Body of pancreas (tissue), 4 donors: ENCODE measurements around the gene CDH4. TPM values are rescaled to one million over a fixed set of nuclear protein-coding genes. Genes with fewer than 3 reads are reported as not detected.

Source experiments
- ATAC-seq: fragments of 150-250 bp; one replicate; pipeline ENCODE4 v1.9.1; 2016
- DNase-seq, 4 donors: peaks; one replicate each; pipeline ENCODE4 v3.0.0-alpha.2; 2019
- H3K27ac ChIP-seq, 4 donors: fragments of 200-600 bp; sonication (generic); 1 replicate in 3 of 4; 2 replicates in 1 of 4; pipeline versions ENCODE4 v1.5.1 to v1.6.1; 2016 to 2019; ENCODE audit warnings: mild to moderate bottlenecking in 1 of 4, mixed read lengths in 1 of 4, moderate library complexity in 1 of 4
- H3K27me3 ChIP-seq, 2 donors: fragments of 200-600 bp; sonication (generic); one replicate each; pipeline ENCODE4 v1.6.0; 2016; ENCODE audit warnings: mild to moderate bottlenecking in 1 of 2
- H3K36me3 ChIP-seq, 2 donors: fragments of 200-600 bp; sonication (generic); replicated peaks in 1 of 2; 2 replicates each; pipeline ENCODE4 v1.5.1; 2016; ENCODE audit warnings: low read depth in 2 of 2; ENCODE audit not compliant: insufficient read depth in 1 of 2
- H3K4me1 ChIP-seq: fragments of 200-600 bp; sonication (generic); one replicate; pipeline ENCODE4 v1.6.0; 2016
- H3K4me3 ChIP-seq, 2 donors: fragments of 200-600 bp; sonication (generic); 1 replicate in 1 of 2; 2 replicates in 1 of 2; pipeline ENCODE4 v1.5.1; 2016 to 2019
- H3K9me3 ChIP-seq, 3 donors: fragments of 200-600 bp; sonication (generic); 1 replicate in 2 of 3; 2 replicates in 1 of 3; pipeline ENCODE4 v1.5.1; 2016
- CTCF ChIP-seq, 7 experiments: fragments of 450-650 bp in 4 of 7; fragments of 200-600 bp in 3 of 7; sonication (generic) in 3 of 7; IDR thresholded peaks; one replicate each; pipeline ENCODE4 v1.5.1; 2016 to 2019; ENCODE audit warnings: antibody characterized with exemption in 7 of 7
- POLR2A ChIP-seq, 3 donors: fragments of 450-650 bp; IDR thresholded peaks; one replicate each; pipeline ENCODE4 v1.6.1; 2016; ENCODE audit warnings: antibody characterized with exemption in 3 of 3, mild to moderate bottlenecking in 2 of 3
- WGBS, 2 donors: methylation state at CpG; one replicate each; pipeline ENCODE4 v1.1.5; 2017; 5-methylcytosine and 5-hydroxymethylcytosine counted together
- intact Hi-C: fragments of 100-400 bp; cut with DNase I; formaldehyde crosslinking; loops from one replicate; pipeline ENCODE4 v1.15.1; 2023
- total RNA-seq, 2 donors: library from RNA; depleted of rRNA; stranded (reverse); fragments of >200 nt; gene quantifications; one replicate each; pipeline ENCODE4 v1.1.0, GENCODE V29; 2016

The CDH4 gene
- total RNA-seq, 2 donors from 2014 or later, result 0.33 to 0.52 TPM

- TF ChIP-seq CTCF (IDR thresholded peaks at IDR 0.05) (no peak), POLR2A (IDR thresholded peaks at IDR 0.05) (no peak)
- Histone ChIP-seq H3K9me3 (no peaks in the 10 kb centered on the region), H3K4me1 (no peaks in the 10 kb centered on the region), H3K36me3 (no peaks in the 10 kb centered on the region), H3K27ac (no peak overlapping the region), H3K27me3 (no peaks in the 10 kb centered on the region), H3K4me3 (no peak overlapping the region)
- DNase-seq, result no peak
- intact Hi-C loops, result no loop called here
- ATAC-seq, result no peak
- 73 to 75% methylated on average over 8 to 18 of the region's 18 CpGs for WGBS, 2 donors
These were observed 661.6 kb downstream of the CDH4 start for GRCh38 chr20:61913423-61914225.

- ATAC-seq, result no peak
- Histone ChIP-seq H3K4me1 (no peaks in the 10 kb centered on the region), H3K27ac (no peak overlapping the region), H3K9me3 (no peaks in the 10 kb centered on the region), H3K36me3 (no peaks in the 10 kb centered on the region), H3K4me3 (no peak overlapping the region), H3K27me3 (no peaks in the 10 kb centered on the region)
- intact Hi-C loops, result no loop called here
- DNase-seq, result no peak
- WGBS, 2 donors, result 80 to 86% methylated on average over 6 to 7 of the region's 7 CpGs
- no peak for TF ChIP-seq CTCF (IDR thresholded peaks at IDR 0.05)
- TF ChIP-seq POLR2A (IDR thresholded peaks at IDR 0.05), result no peak
These were observed 663.0 kb downstream of the CDH4 start for GRCh38 chr20:61915101-61915500.

GRCh38 chr20:61916318-61916891 lies 664.3 kb downstream of the CDH4 start:
- ATAC-seq (no peak), DNase-seq (no peak)
- Histone ChIP-seq H3K27ac (no peak overlapping the region), H3K9me3 (no peaks in the 10 kb centered on the region), H3K27me3 (no peaks in the 10 kb centered on the region), H3K36me3 (no peaks in the 10 kb centered on the region), H3K4me1 (no peaks in the 10 kb centered on the region), H3K4me3 (no peak overlapping the region)
- WGBS, 2 donors, result 72 to 74% methylated on average over 6 of the region's 6 CpGs
- intact Hi-C loops, result no loop called here
- no peak for TF ChIP-seq POLR2A (IDR thresholded peaks at IDR 0.05)
- TF ChIP-seq CTCF (IDR thresholded peaks at IDR 0.05), result no peak

- TF ChIP-seq CTCF (IDR thresholded peaks at IDR 0.05) (no peak), POLR2A (IDR thresholded peaks at IDR 0.05) (no peak)
- DNase-seq, result no peak
These were observed 665.5 kb downstream of the CDH4 start for GRCh38 chr20:61917474-61918145.

More at GRCh38 chr20:61917474-61918145, 665.5 kb downstream of the CDH4 start:
- WGBS, 2 donors, result 61 to 66% methylated on average over 18 to 20 of the region's 20 CpGs
- H3K27me3 ChIP-seq, result no peaks in the 10 kb centered on the region
- H3K9me3 ChIP-seq, result no peaks in the 10 kb centered on the region
- H3K36me3 ChIP-seq, result no peaks in the 10 kb centered on the region
- intact Hi-C loops, result no loop called here
- ATAC-seq, result no peak
- no peak overlapping the region for H3K27ac ChIP-seq
- H3K4me1 ChIP-seq, result no peaks in the 10 kb centered on the region
- H3K4me3 ChIP-seq, result no peak overlapping the region
